Uterus (tissue), 2 donors: Measurements from ENCODE around the gene TANC1.

Experiments
- CTCF ChIP-seq, 4 experiments: fragments of 200-600 bp in 2 of 4; fragments of 450-650 bp in 2 of 4; sonication (generic) in 2 of 4; IDR thresholded peaks; one replicate each; pipeline ENCODE4 v1.5.1; 2016 to 2019; ENCODE audit warnings: antibody characterized with exemption in 4 of 4, mild to moderate bottlenecking in 2 of 4, moderate library complexity in 1 of 4
- POLR2A ChIP-seq, 2 donors: fragments of 450-650 bp; IDR thresholded peaks; one replicate each; pipeline ENCODE4 v1.6.1; 2016; ENCODE audit warnings: antibody characterized with exemption in 2 of 2, mild to moderate bottlenecking in 1 of 2, moderate library complexity in 1 of 2

GRCh38 chr2:159215116-159215515, 246.7 kb downstream of the TANC1 start:
- TF ChIP-seq CTCF (IDR thresholded peaks at IDR 0.05) (no peak), POLR2A (IDR thresholded peaks at IDR 0.05) (no peak)
